H4 (cell line): ENCODE results near the gene COQ7. TPM values are rescaled to one million over a fixed set of nuclear protein-coding genes. Genes with fewer than 3 reads are reported as not detected.

Experiments
- DNase-seq: peaks from one replicate; pipeline ENCODE4 v3.0.0-alpha.2; 2015; ENCODE audit warnings: low spot score
- total RNA-seq: library from RNA; depleted of rRNA; stranded (reverse); fragments of >200 nt; shearing (Covaris generic); gene quantifications from 2 replicates; pipeline ENCODE4 v1.2.3, GENCODE V29; 2014

Gene COQ7
- total RNA-seq, 1 experiment from 2014 or later, result 25.8 TPM

DNA sequence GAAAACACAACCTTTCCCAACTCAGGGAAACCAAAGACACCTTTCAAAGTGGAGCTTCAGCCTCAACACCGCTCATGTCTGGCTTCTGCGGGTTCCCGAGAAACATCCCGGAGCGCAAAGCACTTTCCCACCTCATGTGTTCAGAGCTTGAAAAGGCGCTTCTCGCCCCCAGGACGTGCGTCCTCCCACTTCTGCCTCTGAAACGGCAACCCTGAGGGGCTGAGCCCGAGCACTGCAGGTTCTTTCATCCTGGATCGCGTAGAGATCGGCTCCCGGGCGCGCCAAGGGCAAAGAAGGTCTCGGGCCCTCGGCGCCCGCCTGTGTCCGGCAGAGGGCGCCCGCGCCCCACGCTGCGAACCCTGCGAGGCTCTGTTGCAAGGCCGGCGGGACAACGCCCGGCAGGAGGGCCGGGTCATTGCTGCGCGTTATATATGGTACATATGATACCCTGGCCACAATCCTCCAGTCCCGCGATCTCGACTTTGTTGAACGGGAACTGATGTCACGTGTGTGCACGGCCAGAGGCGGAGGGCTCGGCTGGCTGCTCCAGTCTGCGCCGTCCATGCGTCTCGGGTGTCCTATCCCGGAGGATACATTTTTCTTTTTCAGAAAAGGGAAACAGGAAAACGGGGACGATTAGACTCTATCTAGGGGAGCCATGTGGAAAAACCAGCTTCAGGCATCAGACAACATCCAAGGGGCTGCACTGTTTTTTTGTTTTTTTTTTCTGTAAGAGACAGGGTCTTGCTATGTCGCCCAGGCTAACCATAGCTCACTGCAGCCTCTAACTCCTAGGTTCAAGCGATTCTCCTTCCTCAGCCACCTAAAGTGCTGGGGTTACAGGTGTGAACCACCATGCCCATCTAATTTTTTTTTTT lies 19.1 kb downstream of the COQ7 start:
- DNase-seq, result peak; percentile 92

DNA sequence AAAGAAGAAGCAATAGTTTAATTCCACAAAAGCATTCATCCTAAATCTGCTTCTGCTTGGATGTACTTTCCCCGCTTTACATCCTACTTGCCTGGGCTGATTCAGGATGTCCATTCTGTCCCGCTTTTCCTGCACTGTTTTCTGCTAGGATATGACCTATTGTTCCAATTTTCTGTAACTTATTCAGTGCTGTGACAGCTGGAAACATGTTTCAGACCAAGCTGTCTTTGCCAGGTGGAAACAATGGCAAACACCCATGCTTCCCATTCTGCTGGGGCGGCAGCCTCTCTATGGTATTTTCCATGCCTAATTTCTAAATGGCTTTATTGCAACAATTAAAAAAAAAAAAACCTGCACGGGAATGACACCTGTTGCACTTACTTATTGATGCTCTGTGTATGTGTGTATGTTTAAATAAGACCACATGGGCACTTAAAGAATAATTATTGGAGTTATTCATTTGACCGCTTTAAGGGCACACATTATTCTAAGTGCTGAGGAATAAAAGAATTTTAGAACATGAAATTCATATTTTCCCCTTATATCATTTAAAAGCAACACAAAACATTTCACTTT lies 21.0 kb downstream of the COQ7 start:
- DNase-seq, result no peak

- DNase-seq, result no peak
Measured at GRCh38 chr16:19089410-19089955, 22.1 kb downstream of the COQ7 start.

DNA sequence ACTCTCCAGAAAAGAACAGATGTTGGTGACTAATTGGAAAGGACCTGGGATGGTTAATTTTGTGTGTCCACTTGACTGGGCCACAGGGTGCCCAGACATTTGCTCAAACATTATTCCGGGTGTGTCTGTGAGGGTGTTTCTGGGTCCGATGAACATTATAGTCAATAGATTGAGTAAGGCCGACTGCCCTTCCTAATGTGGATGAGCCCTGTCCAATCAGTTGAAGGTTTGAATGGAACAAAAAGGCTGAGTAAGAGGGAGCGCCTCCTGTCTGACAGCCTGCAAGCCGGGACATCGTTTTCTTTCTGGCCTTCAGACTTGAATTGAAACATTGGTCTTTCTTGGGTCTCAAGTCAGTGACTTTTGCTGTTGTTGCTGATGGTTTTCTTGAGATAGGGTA lies 23.5 kb downstream of the COQ7 start:
- DNase-seq, result no peak

- no peak for DNase-seq
Measured at GRCh38 chr16:19092653-19093410, 25.4 kb downstream of the COQ7 start.

- DNase-seq, result no peak
Measured at GRCh38 chr16:19093631-19094541, 26.5 kb downstream of the COQ7 start.

GRCh38 chr16:19094542-19095365 lies 27.3 kb downstream of the COQ7 start:
- DNase-seq, result peak; percentile 67

DNA sequence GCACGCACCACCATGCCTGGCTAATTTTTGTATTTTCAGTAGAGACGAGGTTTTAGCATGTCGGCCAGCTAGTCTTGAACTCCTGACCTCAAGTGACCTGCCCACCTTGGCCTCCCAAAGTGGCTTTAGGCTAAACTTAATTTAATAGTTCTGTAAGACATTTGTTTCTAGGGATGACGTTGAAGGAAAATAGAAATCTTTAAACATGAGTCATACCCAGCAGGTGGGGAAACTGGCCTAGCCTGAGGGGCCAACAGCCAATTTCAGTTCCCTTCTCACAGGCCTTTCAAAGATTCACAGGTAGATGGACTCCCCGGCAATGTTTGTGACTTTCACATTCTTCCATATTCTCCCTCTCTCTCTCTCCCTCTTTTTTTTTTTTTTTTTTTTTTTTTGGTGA lies 28.2 kb downstream of the COQ7 start:
- peak; percentile 24 for DNase-seq

- DNase-seq, result no peak
Measured at GRCh38 chr16:19098173-19098572, 30.8 kb downstream of the COQ7 start.

DNA sequence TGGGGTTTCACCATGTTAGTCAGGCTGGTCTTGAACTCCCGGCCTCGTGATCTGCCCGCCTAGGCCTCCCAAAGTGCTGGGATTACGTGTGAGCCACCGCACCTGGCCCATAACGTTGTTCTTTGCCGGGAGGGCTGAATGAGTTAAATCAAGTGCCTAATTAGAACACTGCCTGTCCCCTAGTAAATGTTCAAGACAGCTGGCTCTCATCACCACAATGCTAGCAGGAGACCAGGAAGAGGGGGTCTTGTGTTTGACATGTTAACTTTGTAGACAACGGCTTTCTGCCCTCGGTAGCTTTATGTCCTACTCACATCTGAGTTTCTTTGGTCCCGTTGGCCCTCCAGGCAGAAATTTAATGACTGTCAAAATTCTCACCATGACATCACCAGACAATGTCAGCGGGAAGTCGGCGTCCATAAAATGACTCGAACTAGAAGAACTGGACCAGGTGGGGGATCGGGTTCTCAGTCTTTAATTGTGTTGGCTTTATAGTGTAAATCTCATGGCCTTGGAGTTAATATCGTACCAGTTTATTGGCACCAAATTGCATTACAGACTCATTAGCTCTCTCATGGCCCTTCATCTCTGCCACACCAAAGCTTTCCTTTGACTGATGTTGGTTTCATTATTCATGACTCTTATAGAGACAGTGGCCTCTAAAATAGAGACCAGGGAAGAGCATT lies 34.9 kb downstream of the COQ7 start:
- DNase-seq, result no peak

DNA sequence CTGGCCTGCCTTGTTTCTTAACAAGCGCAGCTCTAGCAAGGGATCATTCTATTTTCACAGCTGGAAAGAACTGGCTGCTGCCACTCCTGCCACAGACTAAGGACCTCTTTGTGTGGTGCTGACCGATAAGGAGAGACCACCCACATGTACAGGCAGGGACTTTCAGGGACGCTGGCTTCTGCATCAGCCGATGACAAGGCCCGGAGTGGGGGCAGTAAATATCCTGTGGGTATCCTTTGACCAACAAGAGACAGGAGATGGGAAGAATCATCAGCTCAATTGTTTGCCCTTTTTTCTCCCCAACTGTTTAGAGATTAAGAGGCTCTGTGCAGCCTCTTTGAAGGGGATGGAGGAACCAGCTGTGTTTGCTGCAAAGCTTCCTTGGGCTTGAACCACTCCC lies 37.2 kb downstream of the COQ7 start:
- DNase-seq, result no peak

- DNase-seq, result no peak
Measured at GRCh38 chr16:19105131-19105530, 37.7 kb downstream of the COQ7 start.

DNA sequence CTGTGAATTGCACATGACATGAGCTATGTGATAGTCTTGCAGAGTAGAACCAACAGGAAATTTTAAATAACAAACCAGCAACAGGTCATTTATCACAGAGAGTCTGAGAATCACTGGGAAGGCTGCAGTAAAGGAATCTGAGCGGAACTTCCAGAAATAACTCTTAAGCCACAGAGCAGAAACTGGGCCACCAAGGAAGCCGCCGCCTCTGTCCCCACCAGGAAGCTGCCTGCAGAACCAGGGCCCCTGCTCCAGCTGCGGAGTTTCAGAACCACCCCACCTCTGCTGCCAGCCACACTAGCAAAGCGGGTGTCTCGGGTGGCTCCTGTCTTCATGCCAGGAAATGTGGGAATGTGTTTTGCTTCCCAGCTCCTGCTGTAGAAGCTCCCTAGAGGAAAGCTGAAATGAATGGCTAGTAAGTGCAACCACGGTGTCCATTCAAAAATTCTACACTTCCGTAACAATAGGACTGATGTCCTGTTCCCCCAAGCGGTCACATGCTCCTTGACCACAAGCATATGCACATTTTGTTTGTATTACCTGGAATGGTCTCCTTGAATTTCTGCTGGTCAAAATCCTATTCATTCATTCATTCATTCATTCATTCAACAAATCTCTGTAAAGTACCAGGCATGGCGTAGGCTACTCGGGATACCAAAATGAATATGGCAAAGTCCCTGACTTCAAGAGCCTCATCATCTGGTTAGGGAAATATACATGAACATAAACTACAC lies 38.6 kb downstream of the COQ7 start:
- DNase-seq, result no peak

DNA sequence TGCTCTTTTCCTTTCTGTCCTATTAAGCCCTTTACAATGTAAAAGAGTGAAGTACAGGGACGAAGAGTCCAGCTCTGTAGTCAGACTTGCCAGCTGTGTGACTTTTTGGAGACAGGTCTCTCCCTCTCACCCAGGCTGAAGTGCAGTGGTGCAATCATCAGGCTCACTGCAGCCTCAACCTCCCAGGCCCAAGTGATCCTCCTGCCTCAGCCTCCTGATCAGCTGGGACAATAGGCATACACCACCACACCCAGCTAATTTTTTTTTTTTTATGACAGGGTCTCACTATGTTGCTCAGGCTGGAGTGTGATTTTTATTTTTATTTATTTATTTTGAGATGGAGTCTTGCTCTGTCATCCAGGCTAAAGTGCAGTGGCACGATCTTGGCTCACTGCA lies 39.2 kb downstream of the COQ7 start:
- no peak for DNase-seq

GRCh38 chr16:19108409-19109287 lies 41.2 kb downstream of the COQ7 start:
- DNase-seq, result no peak

GRCh38 chr16:19109288-19109664 lies 41.9 kb downstream of the COQ7 start:
- DNase-seq, result no peak

DNA sequence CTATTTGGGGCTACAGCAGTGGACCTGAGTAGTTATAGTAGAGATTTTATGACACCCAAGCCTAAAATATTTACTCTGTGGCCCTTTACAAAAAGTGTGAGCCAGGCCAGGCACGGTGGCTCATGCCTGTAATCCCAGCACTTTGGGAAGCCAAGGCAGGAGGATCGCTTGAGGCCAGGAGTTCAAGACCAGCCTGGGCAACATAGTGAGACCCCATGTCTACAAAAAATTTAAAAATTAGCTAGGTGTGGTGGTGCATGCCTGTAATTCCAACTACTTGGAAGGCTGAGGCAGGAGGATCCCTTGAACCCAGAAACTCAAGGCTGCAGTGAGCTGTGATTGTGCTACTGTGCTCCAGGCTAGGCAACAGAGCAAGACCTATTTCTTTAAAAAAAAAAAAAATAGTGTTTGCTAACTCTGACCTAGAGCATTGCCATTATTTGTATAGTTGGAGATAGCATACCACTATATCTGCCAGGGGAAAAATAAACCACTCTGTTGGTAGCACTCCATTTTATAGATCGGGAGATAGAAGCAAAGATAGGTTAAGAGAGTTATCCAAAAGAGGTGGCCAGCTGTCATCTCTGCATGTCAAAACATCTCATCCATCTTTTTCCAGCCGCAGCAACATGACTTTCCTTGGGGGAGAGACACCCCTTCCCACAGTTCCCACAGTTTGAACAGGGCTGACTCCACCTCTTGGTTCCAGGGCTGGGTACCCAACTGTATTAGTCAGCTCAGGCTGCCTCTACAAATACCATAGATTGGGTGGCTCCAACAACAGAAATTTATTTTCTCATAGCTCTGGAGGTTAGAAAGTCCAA lies 43.3 kb downstream of the COQ7 start:
- DNase-seq, result no peak
